WTC11 (cell line): ENCODE data around the gene FAM53B.

Experiments used
- CBFB ChIP-seq: sonication (generic); formaldehyde crosslinking; IDR thresholded peaks from 2 replicates; pipeline ENCODE4 v1.8.1; 2022; ENCODE audit warnings: mild to moderate bottlenecking, low read depth, missing genetic modification reagents
- CTCF ChIP-seq: fragments of 200-600 bp; IDR thresholded peaks from 2 replicates; pipeline ENCODE4 v1.8.0; 2022; ENCODE audit warnings: antibody characterized with exemption
- ESRRA ChIP-seq: sonication (generic); formaldehyde crosslinking; IDR thresholded peaks from 2 replicates; pipeline ENCODE4 v1.8.1; 2022; ENCODE audit warnings: mild to moderate bottlenecking, missing genetic modification reagents, borderline replicate concordance
- KAT7 ChIP-seq: sonication (generic); formaldehyde crosslinking; IDR thresholded peaks from 2 replicates; pipeline ENCODE4 v1.8.1; 2023; ENCODE audit warnings: missing genetic modification reagents, mild to moderate bottlenecking, borderline replicate concordance
- MYBL2 ChIP-seq: sonication (generic); formaldehyde crosslinking; IDR thresholded peaks from 2 replicates; pipeline ENCODE4 v1.8.1; 2023; ENCODE audit warnings: mild to moderate bottlenecking, moderate library complexity, missing genetic modification reagents
- TCF7 ChIP-seq: sonication (generic); formaldehyde crosslinking; IDR thresholded peaks from 2 replicates; pipeline ENCODE4 v1.8.0; 2022; ENCODE audit warnings: mild to moderate bottlenecking, low read depth, missing genetic modification reagents, moderate library complexity
- ZBTB21 ChIP-seq: sonication (generic); formaldehyde crosslinking; IDR thresholded peaks from 2 replicates; pipeline ENCODE4 v1.8.1; 2023; ENCODE audit warnings: mild to moderate bottlenecking, missing genetic modification reagents, borderline replicate concordance

- TF ChIP-seq MYBL2 (no peak), KAT7 (no peak), CTCF (no peak), ZBTB21 (no peak), TCF7 (CRISPR knock-in tag) (no peak), CBFB (CRISPR knock-in tag) (no peak), ESRRA (CRISPR knock-in tag) (no peak)
Measured at GRCh38 chr10:124668517-124669051, 75.6 kb downstream of the FAM53B start.
